CD4-positive, CD25-positive, alpha-beta regulatory T cell (primary cell): ENCODE results near the gene DPY19L1. TPM values are rescaled to one million over a fixed set of nuclear protein-coding genes. Genes with fewer than 3 reads are reported as not detected.

ENCODE experiments used
- ATAC-seq, 2 donors: fragments of 150-1000 bp; cut with Tn5 transposase; one replicate each; pipeline ENCODE4 v1.10.0; 2021; ENCODE audit warnings: low read depth in 2 of 2, moderate number of reproducible peaks in 2 of 2, moderate library complexity in 1 of 2
- DNase-seq, 3 donors: peaks; one replicate each; pipeline versions ENCODE4 v3.0.0 to v3.0.0-alpha.2; 2012 to 2022; ENCODE audit warnings: mixed read lengths in 1 of 3
- H3K27ac ChIP-seq: one replicate; pipeline ENCODE4 v1.7.0; 2013; ENCODE audit warnings: mild to moderate bottlenecking, low read length; ENCODE audit not compliant: insufficient read depth, poor library complexity, severe bottlenecking
- H3K27me3 ChIP-seq: one replicate; pipeline ENCODE4 v1.7.0; 2013; ENCODE audit warnings: low read length; ENCODE audit not compliant: control insufficient read depth, insufficient read depth
- H3K36me3 ChIP-seq: one replicate; pipeline ENCODE4 v1.7.0; 2013; ENCODE audit warnings: mild to moderate bottlenecking, low read length, moderate library complexity; ENCODE audit not compliant: control insufficient read depth, insufficient read depth
- H3K4me1 ChIP-seq: 2 replicates; pipeline ENCODE4 v1.7.0; 2013; ENCODE audit warnings: mild to moderate bottlenecking, low read length; ENCODE audit not compliant: insufficient read depth, control insufficient read depth, poor library complexity, severe bottlenecking
- H3K4me3 ChIP-seq: one replicate; pipeline ENCODE4 v1.7.0; 2013; ENCODE audit warnings: low read depth, mild to moderate bottlenecking, low read length, moderate library complexity
- H3K9me3 ChIP-seq, 2 experiments: 1 replicate in 1 of 2; 2 replicates in 1 of 2; pipeline ENCODE4 v1.7.0; 2013; ENCODE audit warnings: low read length in 2 of 2, mild to moderate bottlenecking in 1 of 2, moderate library complexity in 1 of 2; ENCODE audit not compliant: control insufficient read depth in 2 of 2
- H3K27ac Mint-ChIP-seq, 3 donors: one replicate each; pipeline ENCODE4 v1.8.0; 2020 to 2022; ENCODE audit warnings: mild to moderate bottlenecking in 3 of 3, mixed read lengths in 3 of 3, moderate library complexity in 2 of 3
- H3K27me3 Mint-ChIP-seq: one replicate; pipeline ENCODE4 v1.8.0; 2022; ENCODE audit warnings: mild to moderate bottlenecking, mixed read lengths
- H3K36me3 Mint-ChIP-seq: one replicate; pipeline ENCODE4 v1.8.0; 2020; ENCODE audit warnings: mixed read lengths
- H3K4me1 Mint-ChIP-seq, 4 donors: one replicate each; pipeline ENCODE4 v1.8.0; 2020 to 2022; ENCODE audit warnings: mixed read lengths in 4 of 4, mild to moderate bottlenecking in 1 of 4
- H3K4me3 Mint-ChIP-seq, 4 donors: one replicate each; pipeline ENCODE4 v1.8.0; 2020 to 2022; ENCODE audit warnings: mild to moderate bottlenecking in 4 of 4, mixed read lengths in 4 of 4, moderate library complexity in 3 of 4
- H3K9me3 Mint-ChIP-seq, 7 donors: one replicate each; pipeline ENCODE4 v1.8.0; 2020 to 2022; ENCODE audit warnings: mixed read lengths in 7 of 7, mild to moderate bottlenecking in 3 of 7, moderate library complexity in 2 of 7
- polyA plus RNA-seq, 4 donors: library from polyadenylated mRNA; unstranded; fragments of 300-500 nt; fragmentation: Illumina TruSeq; gene quantifications; one replicate each; pipeline ENCODE4 v1.2.3, GENCODE V29; 2021
- total RNA-seq: library from RNA; stranded (reverse); gene quantifications from one replicate; pipeline ENCODE4 v1.2.3, GENCODE V29; 2022

DPY19L1 gene
- total and polyA plus RNA-seq, 5 donors from 2014 or later = 0.41 to 8.3 (median 1.1) TPM

- Histone ChIP-seq H3K4me3 (no peak overlapping the region), H3K4me1 (peaks cover 12% of the 10 kb centered on the region), H3K9me3 (no peaks in the 10 kb centered on the region), H3K36me3 (no peaks in the 10 kb centered on the region), H3K27me3 (no peaks in the 10 kb centered on the region), H3K27ac (no peak overlapping the region)
- Mint-ChIP-seq H3K4me1 (peaks cover 11 to 26% (median 17%) of the 10 kb centered on the region in 4 donors), H3K9me3 (peaks cover 0 to 2% (median 0%) of the 10 kb centered on the region in 7 donors), H3K36me3 (no peaks in the 10 kb centered on the region), H3K4me3 (no peak overlapping the region), H3K27me3 (no peaks in the 10 kb centered on the region), H3K27ac (no peak overlapping the region)
- DNase-seq (no peak), ATAC-seq (no peak)
Observed at GRCh38 chr7:35030848-35031247, 6.4 kb downstream of the DPY19L1 start.

GRCh38 chr7:35029311-35029710, 8.0 kb downstream of the DPY19L1 start:
- no peak overlapping the region for H3K27ac Mint-ChIP-seq
- H3K9me3 ChIP-seq = no peaks in the 10 kb centered on the region
- ATAC-seq (no peak), DNase-seq (no peak)
- H3K36me3 ChIP-seq = no peaks in the 10 kb centered on the region
- H3K4me1 Mint-ChIP-seq = peaks cover 0 to 23% (median 5%) of the 10 kb centered on the region in 4 donors
- no peaks in the 10 kb centered on the region for H3K27me3 ChIP-seq
- H3K4me3 Mint-ChIP-seq = no peak overlapping the region
- peaks cover 0 to 2% (median 0%) of the 10 kb centered on the region in 7 donors for H3K9me3 Mint-ChIP-seq
- H3K36me3 Mint-ChIP-seq = peaks cover 4% of the 10 kb centered on the region
- no peaks in the 10 kb centered on the region for H3K4me1 ChIP-seq
- no peaks in the 10 kb centered on the region for H3K27me3 Mint-ChIP-seq
- H3K4me3 ChIP-seq = no peak overlapping the region
- H3K27ac ChIP-seq = no peak overlapping the region

GRCh38 chr7:35026150-35026549, 11.1 kb downstream of the DPY19L1 start:
- Histone ChIP-seq H3K27me3 (no peaks in the 10 kb centered on the region), H3K4me1 (no peaks in the 10 kb centered on the region), H3K9me3 (no peaks in the 10 kb centered on the region), H3K4me3 (no peak overlapping the region), H3K36me3 (no peaks in the 10 kb centered on the region), H3K27ac (no peak overlapping the region)
- Mint-ChIP-seq H3K4me3 (peak overlapping the region in 1 of 4 donors; percentile 43), H3K27ac (no peak overlapping the region), H3K9me3 (peaks cover 0 to 2% (median 0%) of the 10 kb centered on the region in 7 donors), H3K4me1 (peaks cover 0 to 26% (median 4%) of the 10 kb centered on the region in 4 donors), H3K36me3 (peaks cover 4% of the 10 kb centered on the region), H3K27me3 (no peaks in the 10 kb centered on the region)
- DNase-seq = no peak
- no peak for ATAC-seq

- Mint-ChIP-seq H3K27me3 (no peaks in the 10 kb centered on the region), H3K36me3 (peaks cover 4% of the 10 kb centered on the region), H3K4me3 (no peak overlapping the region), H3K27ac (no peak overlapping the region), H3K9me3 (peaks cover 0 to 2% (median 0%) of the 10 kb centered on the region in 7 donors), H3K4me1 (peaks cover 0 to 24% (median 1%) of the 10 kb centered on the region in 4 donors)
- DNase-seq (no peak), ATAC-seq (no peak)
- Histone ChIP-seq H3K27ac (no peak overlapping the region), H3K36me3 (no peaks in the 10 kb centered on the region), H3K4me1 (no peaks in the 10 kb centered on the region), H3K4me3 (no peak overlapping the region), H3K27me3 (no peaks in the 10 kb centered on the region), H3K9me3 (no peaks in the 10 kb centered on the region)
Observed at GRCh38 chr7:35025369-35025870, 11.9 kb downstream of the DPY19L1 start.

- ATAC-seq = no peak
- H3K4me1 Mint-ChIP-seq = peaks cover 0 to 19% (median 3%) of the 10 kb centered on the region in 4 donors
- H3K27me3 ChIP-seq = no peaks in the 10 kb centered on the region
- H3K27ac ChIP-seq = no peak overlapping the region
- no peak overlapping the region for H3K4me3 ChIP-seq
- H3K4me3 Mint-ChIP-seq = no peak overlapping the region
- peaks cover 0 to 2% (median 0%) of the 10 kb centered on the region in 7 donors for H3K9me3 Mint-ChIP-seq
- DNase-seq = no peak
- no peaks in the 10 kb centered on the region for H3K36me3 ChIP-seq
- H3K27me3 Mint-ChIP-seq = no peaks in the 10 kb centered on the region
- no peaks in the 10 kb centered on the region for H3K9me3 ChIP-seq
- H3K4me1 ChIP-seq = no peaks in the 10 kb centered on the region
- peak overlapping the region in 2 of 3 donors; percentile 0 to 26 for H3K27ac Mint-ChIP-seq
- H3K36me3 Mint-ChIP-seq = peaks cover 4% of the 10 kb centered on the region
Observed at GRCh38 chr7:35024298-35024697, 13.0 kb downstream of the DPY19L1 start.

- Mint-ChIP-seq H3K9me3 (peaks cover 0 to 2% (median 0%) of the 10 kb centered on the region in 7 donors), H3K4me3 (no peak overlapping the region), H3K4me1 (peaks cover 0 to 16% (median 6%) of the 10 kb centered on the region in 4 donors), H3K36me3 (peaks cover 4% of the 10 kb centered on the region), H3K27me3 (no peaks in the 10 kb centered on the region), H3K27ac (no peak overlapping the region)
- Histone ChIP-seq H3K27ac (no peak overlapping the region), H3K9me3 (no peaks in the 10 kb centered on the region), H3K4me1 (no peaks in the 10 kb centered on the region), H3K36me3 (no peaks in the 10 kb centered on the region), H3K27me3 (no peaks in the 10 kb centered on the region), H3K4me3 (no peak overlapping the region)
- ATAC-seq (no peak), DNase-seq (no peak)
Observed at GRCh38 chr7:35022725-35023124, 14.6 kb downstream of the DPY19L1 start.

- ATAC-seq (no peak), DNase-seq (no peak)
- Histone ChIP-seq H3K9me3 (no peaks in the 10 kb centered on the region), H3K4me1 (no peaks in the 10 kb centered on the region), H3K4me3 (no peak overlapping the region), H3K27ac (no peak overlapping the region), H3K36me3 (peaks cover 2% of the 10 kb centered on the region), H3K27me3 (no peaks in the 10 kb centered on the region)
- Mint-ChIP-seq H3K4me3 (no peak overlapping the region), H3K9me3 (peaks cover 0 to 1% (median 0%) of the 10 kb centered on the region in 7 donors), H3K36me3 (peaks cover 8% of the 10 kb centered on the region), H3K27ac (no peak overlapping the region), H3K27me3 (no peaks in the 10 kb centered on the region), H3K4me1 (peaks cover 0 to 16% (median 6%) of the 10 kb centered on the region in 4 donors)
Observed at GRCh38 chr7:35021445-35021844, 15.8 kb downstream of the DPY19L1 start.

- H3K9me3 Mint-ChIP-seq = no peaks in the 10 kb centered on the region
- DNase-seq (no peak), ATAC-seq (no peak)
- H3K4me1 Mint-ChIP-seq = peaks cover 0 to 11% (median 5%) of the 10 kb centered on the region in 4 donors
- Histone ChIP-seq H3K36me3 (peaks cover 3% of the 10 kb centered on the region), H3K9me3 (no peaks in the 10 kb centered on the region), H3K4me1 (no peaks in the 10 kb centered on the region), H3K27ac (no peak overlapping the region), H3K27me3 (no peaks in the 10 kb centered on the region), H3K4me3 (no peak overlapping the region)
- no peaks in the 10 kb centered on the region for H3K27me3 Mint-ChIP-seq
- H3K27ac Mint-ChIP-seq = no peak overlapping the region
- no peak overlapping the region for H3K4me3 Mint-ChIP-seq
- H3K36me3 Mint-ChIP-seq = peaks cover 4% of the 10 kb centered on the region
Observed at GRCh38 chr7:35019801-35020200, 17.5 kb downstream of the DPY19L1 start.
